NCI-H2171 treated with DMSO at 0.1 percent for 48 hours (cell line): Measurements from ENCODE around the gene CAMK1D.

Experiments
- DNase-seq: peaks from one replicate; lab custom pipeline; 2025; lab: John Stamatoyannopoulos, UW

CAMK1D gene

DNA sequence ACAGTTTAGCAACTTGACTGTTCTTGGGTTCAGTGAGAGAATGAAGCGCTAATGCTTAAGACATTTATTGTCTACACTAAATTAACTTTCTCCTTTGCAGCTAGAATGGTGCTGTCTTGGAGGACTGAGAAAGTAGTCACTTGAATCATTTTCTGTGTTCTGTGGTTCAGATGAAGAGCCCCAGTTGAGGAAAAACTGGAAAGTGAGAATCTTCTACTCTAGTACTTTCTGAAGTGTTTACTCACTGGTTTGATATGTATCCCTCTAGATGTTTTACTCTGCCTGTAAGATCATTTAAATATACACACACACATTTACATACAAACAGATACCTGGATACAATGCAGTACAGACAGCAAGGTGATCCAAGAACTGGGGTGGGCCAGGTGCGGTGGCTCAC is 308.1 kb downstream of the CAMK1D start:
- no peak for DNase-seq

- no peak for DNase-seq
Measured at GRCh38 chr10:12658526-12658925, 309.2 kb downstream of the CAMK1D start.

- no peak for DNase-seq
Measured at GRCh38 chr10:12659706-12660105, 310.4 kb downstream of the CAMK1D start.

DNA sequence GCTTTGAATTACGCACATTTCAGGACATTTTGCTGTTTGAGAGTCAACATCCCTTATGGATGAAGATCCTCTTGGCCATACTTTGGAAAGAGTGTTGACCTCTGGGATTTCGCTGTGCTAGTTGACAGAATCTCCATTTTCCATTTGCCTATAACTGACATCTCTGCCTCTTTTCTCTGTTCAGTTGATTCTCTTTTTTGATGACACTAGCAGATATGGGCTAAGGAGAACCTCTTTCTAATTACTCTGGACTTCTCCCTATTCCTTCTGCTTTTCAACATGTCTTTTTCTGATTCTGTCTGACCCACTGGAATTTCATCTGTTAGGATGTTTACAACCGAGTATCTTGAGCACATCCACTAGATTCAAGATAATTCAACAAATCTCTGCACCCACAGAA is 311.5 kb downstream of the CAMK1D start:
- DNase-seq, result no peak

DNA sequence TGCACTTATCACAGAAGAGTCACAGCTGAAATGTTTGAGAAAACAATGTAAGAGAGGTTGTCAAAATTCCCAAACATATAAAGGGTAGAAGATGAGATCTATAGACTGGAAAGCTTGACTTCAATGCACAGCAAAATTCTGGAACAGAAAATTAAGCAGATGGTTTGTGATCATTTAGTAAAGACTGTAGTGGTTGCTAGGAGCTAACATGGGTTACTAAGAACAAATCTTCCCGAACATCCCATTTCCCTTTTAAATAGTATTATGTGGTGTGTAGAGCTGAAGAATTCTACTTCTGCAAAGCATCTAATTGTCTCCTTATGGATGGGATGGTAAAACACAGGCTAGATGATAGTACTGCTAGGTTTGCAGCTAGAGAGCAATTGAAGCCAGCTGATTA is 312.3 kb downstream of the CAMK1D start:
- DNase-seq, result no peak

GRCh38 chr10:12663863-12664262 is 314.5 kb downstream of the CAMK1D start:
- DNase-seq, result no peak

- no peak for DNase-seq
Measured at GRCh38 chr10:12665501-12665900, 316.2 kb downstream of the CAMK1D start.

- DNase-seq, result no peak
Measured at GRCh38 chr10:12667052-12667451, 317.7 kb downstream of the CAMK1D start.

GRCh38 chr10:12668634-12669033 is 319.3 kb downstream of the CAMK1D start:
- DNase-seq, result no peak

DNA sequence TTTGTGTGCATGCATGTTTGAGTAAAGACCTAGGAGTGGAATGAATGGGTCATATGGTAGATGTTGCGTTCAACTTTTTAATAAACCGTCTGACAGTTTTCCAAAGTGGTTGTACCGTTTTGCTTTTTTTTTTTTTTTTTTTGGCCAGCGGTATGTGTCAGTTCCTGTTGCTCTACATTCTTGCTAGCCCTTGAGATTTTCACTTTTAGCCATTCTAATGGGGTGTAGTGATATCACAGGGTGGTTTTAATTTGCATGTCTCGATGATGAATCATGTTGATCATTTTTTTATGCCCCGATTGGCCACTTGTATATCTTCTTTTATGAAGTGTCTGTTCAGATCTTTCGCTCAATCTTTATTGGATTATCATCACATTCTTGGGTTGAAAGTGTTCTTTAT is 320.7 kb downstream of the CAMK1D start:
- DNase-seq, result no peak

DNA sequence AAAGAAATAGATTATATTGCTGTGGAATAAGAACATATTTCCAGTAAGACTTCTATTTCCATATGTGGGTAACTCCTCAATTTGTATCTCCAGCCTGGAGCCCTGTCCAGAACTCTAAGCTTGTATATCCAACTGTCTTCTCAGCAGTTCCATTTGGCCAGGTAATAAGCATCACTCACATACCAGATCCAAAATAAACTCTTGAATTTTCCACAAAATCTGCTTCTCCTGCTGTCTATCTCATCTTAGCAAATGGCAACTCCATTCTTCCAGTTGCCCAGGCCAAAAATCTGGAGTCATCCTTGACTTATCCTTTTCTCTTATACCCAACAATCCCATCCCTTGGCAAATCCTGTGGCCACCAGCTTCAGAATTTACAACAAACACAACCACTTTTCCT is 325.8 kb downstream of the CAMK1D start:
- no peak for DNase-seq

DNA sequence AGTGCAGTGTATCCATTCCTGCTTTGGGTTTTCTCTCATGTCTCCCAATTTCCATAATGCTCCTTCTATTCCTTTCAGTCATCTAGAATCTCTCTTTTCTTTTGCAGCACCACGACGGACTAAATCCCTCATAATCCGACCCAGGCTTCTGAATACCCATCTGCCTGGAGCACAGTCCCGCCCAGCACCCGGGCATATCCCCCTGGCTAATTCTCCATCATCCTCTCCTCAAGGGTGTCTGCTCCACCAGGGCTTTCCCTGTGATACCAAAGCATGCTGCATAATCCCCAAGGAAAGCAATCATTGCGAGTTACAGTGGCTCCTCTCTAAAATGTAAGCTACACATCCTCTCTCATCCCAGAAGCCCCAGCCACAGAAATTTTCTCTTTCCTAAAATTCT is 330.3 kb downstream of the CAMK1D start:
- no peak for DNase-seq

DNA sequence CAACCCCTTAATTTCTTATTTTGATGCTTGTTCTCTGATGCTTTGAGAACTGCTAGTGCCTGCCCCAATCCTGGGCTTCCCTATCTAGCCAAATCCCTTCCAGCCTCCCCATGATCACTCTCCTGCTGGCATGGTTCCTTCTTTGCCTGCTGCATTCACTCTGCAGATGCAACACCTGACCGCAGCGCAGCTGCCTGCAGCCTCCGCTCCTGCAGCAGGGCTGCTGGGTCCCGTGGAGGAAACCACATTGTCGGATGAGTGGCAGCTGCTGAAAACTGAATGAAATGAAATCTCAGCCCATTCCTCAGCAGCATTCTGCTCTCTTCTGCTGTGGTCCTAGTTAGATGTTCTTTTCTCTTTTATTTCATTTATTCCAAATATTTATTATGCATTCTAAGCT is 331.9 kb downstream of the CAMK1D start:
- no peak for DNase-seq

- no peak for DNase-seq
Measured at GRCh38 chr10:12684784-12685183, 335.4 kb downstream of the CAMK1D start.

- no peak for DNase-seq
Measured at GRCh38 chr10:12685261-12686058, 336.1 kb downstream of the CAMK1D start.

- no peak for DNase-seq
Measured at GRCh38 chr10:12687996-12688395, 338.6 kb downstream of the CAMK1D start.

- no peak for DNase-seq
Measured at GRCh38 chr10:12689893-12690292, 340.5 kb downstream of the CAMK1D start.

- DNase-seq, result no peak
Measured at GRCh38 chr10:12690525-12691126, 341.3 kb downstream of the CAMK1D start.

DNA sequence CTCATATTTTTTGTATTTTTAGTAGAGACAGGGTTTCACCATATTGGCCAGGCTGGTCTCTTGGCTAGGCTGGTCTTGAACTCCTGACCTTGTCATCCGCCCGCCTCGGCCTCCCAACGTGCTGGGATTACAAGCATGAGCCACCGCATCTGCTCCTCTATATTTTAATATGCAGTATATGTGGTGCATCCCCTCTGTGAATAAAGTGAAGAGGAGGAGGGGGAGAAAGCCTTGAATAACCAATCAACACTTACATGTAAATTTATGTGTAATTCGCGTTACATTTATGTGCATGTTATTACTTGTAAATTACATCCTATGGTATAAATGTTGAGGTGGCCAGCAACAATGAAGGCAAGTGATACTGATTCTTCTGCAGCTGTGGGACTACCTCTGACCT is 342.2 kb downstream of the CAMK1D start:
- DNase-seq, result no peak

- DNase-seq, result no peak
Measured at GRCh38 chr10:12697764-12698163, 348.4 kb downstream of the CAMK1D start.

DNA sequence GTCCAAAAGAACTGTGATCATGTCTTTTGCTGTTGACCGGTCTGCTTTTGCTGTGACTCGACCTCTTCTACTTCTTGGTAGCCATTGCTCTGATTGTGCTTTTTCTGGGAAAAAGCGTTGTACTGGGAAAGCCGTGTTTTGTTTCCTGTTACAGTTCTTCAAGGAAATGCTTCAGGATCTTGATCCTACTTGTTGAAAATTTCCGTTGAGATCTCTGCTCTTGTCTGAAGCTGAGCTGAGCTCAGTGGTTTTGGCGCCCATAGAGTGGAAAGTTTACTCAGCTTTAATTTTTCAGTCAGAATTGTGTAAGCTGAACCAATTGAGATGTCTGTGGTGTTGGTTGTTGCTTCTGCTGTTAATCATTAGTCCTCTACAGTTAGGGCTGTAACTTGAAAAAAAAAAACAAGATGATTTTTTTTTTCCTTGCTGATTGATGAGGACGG is 349.9 kb downstream of the CAMK1D start:
- no peak for DNase-seq

- no peak for DNase-seq
Measured at GRCh38 chr10:12699781-12700556, 350.6 kb downstream of the CAMK1D start.

DNA sequence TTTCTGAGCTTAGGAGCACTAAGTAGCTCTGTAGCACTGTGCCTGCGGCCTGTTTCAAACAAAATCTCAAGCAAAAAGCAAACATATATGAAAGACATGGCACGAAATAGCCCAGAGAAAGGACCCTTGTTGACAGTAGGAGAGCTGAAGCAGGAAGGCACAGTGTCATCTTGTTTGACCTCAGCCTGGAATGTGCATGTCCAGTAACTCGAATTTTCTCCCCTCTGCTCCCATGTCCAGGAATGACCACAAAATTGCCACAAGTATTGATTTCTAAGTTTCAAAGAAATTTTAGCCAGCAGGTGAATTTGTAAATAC is 351.2 kb downstream of the CAMK1D start:
- no peak for DNase-seq
